ENCODE results near the gene CLNK. TPM values are rescaled to one million over a fixed set of nuclear protein-coding genes. Genes with fewer than 3 reads are reported as not detected.
A peak's percentile ranks its signal among the peaks of the same experiment; 100 is the strongest.

Gene CLNK
- total RNA-seq, 8 experiments from 2014 or later = 0.05 to 0.21 (median 0.08) TPM; not detected in 1

DNA sequence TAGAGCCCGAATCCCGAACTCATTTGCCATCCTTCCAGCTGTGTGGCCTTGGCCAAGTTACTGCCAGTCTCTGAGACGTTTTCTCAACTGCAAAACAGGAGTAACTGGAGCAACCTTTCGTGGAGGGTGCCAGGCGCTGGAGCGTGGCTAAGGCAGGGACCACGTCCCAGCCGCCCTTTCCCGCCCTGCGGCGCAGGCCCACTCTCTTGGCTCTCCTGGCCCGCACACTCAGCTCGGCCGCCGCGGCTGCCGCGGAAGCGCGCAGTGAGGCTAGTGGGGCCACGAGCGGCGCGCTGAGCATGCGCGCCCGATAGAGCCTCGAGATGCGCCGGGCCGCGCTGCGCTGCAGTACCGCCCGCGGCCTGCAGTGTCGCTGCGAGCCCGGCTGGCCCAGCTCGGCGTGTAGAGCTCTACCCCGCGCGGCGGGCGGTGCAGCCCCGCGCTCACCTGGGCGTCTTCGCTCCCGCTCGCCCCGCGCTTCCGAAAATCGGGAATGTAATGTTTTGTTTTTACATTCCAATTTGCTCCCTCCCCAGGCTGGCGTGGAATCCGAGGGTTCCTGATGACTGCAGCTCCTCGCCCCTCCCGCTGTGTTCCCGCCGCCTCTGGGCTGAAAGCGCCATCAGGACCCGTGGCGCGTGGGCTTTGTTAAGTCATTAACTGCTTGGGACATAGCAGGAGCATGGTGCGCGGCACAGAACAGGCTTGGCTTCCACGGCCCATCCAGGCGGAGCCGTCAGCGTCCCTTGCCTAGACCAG is 223.3 kb downstream of the CLNK start:
- Histone ChIP-seq H3K4me3 (peak overlapping the region in 4 of 5 donors; percentile 14 to 33 (median 26)), H3K27ac (no peak overlapping the region), H3K4me1 (replicated peaks in 1 of 2) (peaks cover 0 to 3% of the 10 kb centered on the region in 2 donors)
- in situ Hi-C loops (cut with MboI; ENCODE audit: low pct_unique_long_range_greater_than_20kb in 2 of 9, low sequenced_read_pairs in 9 of 9, unreplicated experiment in 9 of 9) = no loop called here
- peak; percentile 54 to 88 (median 69) for ATAC-seq (replicated peaks in 6 of 8)
- WGBS, 10 experiments = 15 to 75% (median 50%) methylated on average over 1 to 28 of the region's 72 CpGs; no CpG with 5 or more reads in 5 of the 10 experiments

DNA sequence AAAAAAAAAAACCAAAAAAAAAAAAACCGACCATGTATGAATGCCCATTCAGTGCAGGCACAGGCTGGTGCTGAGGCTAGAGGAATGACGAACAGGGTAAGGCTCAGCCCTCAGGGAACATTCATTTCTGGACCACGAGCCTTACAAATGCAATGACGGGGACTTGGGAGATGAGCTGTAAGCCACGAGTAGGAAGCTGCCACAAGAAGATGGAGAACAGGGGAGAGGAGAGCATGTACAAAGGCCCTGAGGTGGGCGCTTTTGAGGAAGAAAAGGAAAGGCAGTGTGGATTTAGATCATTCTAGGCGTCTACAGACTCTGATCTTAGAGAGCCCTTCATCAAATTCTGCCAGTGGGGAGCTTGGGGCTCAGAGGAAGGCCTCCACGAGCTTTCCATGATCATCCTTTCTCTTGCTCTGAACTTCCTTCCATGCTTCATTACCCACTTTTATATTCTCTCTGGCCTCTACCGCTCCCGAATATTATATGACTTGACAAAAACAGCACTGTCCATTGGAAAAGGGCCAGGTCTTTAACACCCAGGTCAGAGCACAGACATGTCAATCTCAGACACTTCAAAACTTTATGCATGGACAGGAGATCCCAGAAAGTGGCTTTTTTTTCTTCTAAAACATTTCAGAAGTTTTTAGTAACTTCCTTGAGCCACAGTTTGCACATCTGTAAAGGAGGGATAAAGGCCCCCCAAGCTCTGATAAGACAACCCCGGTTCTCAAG is 224.1 kb downstream of the CLNK start:
- Histone ChIP-seq H3K4me3 (no peak overlapping the region), H3K27ac (no peak overlapping the region), H3K4me1 (replicated peaks in 1 of 2) (peaks cover 3 to 4% of the 10 kb centered on the region in 2 donors)
- no peak for ATAC-seq (replicated peaks in 6 of 8)
- 53 to 93% (median 79%) methylated on average over 3 to 11 of the region's 11 CpGs for WGBS, 10 experiments
- in situ Hi-C loops (cut with MboI; ENCODE audit: low pct_unique_long_range_greater_than_20kb in 2 of 9, low sequenced_read_pairs in 9 of 9, unreplicated experiment in 9 of 9) = no loop called here

DNA sequence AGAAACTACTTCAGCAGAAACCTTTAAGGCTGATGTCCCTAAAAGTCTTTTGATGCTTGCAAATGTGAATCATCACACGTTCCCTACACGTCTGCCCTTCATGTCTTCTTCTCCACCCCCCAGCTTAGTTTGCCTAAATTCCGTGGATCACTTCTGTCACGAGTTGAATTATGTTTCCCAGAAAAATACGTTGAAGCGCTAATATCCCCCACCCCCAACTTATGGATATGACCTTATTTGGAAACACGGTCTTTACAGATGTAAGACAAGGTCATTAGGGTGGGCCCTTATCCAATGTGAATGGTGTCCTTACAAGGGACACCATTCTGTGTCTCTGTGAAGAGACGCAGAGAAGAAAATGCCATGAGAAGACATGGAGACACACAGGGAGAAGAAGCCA is 225.3 kb downstream of the CLNK start:
- Histone ChIP-seq H3K27ac (no peak overlapping the region), H3K4me3 (no peak overlapping the region), H3K4me1 (replicated peaks in 1 of 2) (peaks cover 10 to 12% of the 10 kb centered on the region in 2 donors)
- no peak for ATAC-seq (replicated peaks in 6 of 8)
- in situ Hi-C loops (cut with MboI; ENCODE audit: low pct_unique_long_range_greater_than_20kb in 2 of 9, low sequenced_read_pairs in 9 of 9, unreplicated experiment in 9 of 9) = no loop called here
- 78 to 100% (median 88%) methylated on average over 1 to 8 of the region's 8 CpGs; no CpG with 5 or more reads in 2 of the 10 experiments for WGBS, 10 experiments

DNA sequence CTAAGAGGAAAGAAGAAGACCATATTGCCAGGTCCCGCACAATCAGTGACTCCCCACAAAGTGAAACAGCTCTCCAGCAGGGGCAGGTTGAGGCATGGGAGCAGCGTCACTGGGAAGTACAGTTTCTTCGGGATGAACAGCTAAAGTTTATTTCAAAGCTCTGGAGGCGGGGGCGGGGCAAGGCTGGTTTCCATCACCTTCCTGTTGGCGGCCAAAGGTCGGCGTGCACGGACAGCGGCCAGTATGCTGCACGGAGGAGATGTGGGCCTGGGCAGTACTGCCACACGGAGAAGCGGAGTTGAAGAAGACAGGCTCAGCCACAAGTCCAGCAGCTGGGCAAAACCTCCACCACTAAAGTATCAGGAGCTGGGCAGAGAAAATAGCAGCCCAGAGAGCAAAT is 226.4 kb downstream of the CLNK start:
- no peak for ATAC-seq (replicated peaks in 6 of 8)
- in situ Hi-C loops (cut with MboI; ENCODE audit: low pct_unique_long_range_greater_than_20kb in 2 of 9, low sequenced_read_pairs in 9 of 9, unreplicated experiment in 9 of 9) = no loop called here
- 20 to 100% (median 86%) methylated on average over 1 to 7 of the region's 13 CpGs; no CpG with 5 or more reads in 4 of the 10 experiments for WGBS, 10 experiments
- peaks cover 10 to 12% of the 10 kb centered on the region in 2 donors for H3K4me1 ChIP-seq (replicated peaks in 1 of 2)
- no peak overlapping the region for H3K4me3 ChIP-seq
- H3K27ac ChIP-seq = no peak overlapping the region

DNA sequence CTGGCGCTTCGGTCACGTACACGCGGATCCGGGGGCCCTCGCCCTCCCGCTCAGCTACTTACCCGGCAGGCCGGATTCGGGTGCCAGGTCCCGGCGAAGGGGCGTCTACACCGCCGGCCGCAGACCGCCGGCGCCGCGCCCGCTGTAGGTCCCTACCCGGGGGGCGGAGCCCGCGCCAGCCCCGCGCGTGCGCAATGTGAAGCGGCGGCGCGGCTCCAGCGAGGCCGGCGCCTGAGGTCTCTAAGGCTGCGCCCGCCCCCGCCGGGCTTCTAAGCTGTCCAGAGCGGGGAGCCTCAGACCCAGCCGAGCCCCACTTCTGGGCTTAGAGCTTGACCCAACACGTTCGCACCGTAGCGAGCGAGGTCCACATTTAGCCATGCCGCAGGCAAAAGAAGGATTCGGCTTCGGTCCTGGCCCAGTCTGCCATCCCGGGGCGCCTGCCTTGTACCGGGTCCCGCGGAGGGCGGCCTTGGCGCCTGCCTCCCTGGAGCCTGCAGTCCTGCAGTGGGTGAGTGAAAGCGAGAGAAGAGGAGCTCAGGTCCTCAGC is 227.2 kb downstream of the CLNK start, which contains the start of gene ZNF518B:
Gene ZNF518B (minus strand): TSS at position 172 of the 547 bp plus-strand sequence. CDS start 11,098 bp downstream, outside the sequence.
- in situ Hi-C loops (cut with MboI; ENCODE audit: low pct_unique_long_range_greater_than_20kb in 2 of 9, low sequenced_read_pairs in 9 of 9, unreplicated experiment in 9 of 9) = no loop called here
- H3K4me3 ChIP-seq = peak within 1 kb of the TSS; percentile 66 to 87 (median 74)
- peak; percentile 63 to 84 (median 80) for ATAC-seq (replicated peaks in 6 of 8)
- 10 to 42% (median 33%) methylated on average over 4 to 15 of the region's 60 CpGs; no CpG with 5 or more reads in 7 of the 10 experiments for WGBS, 10 experiments
- peaks cover 10 to 12% of the 10 kb centered on the region in 2 donors for H3K4me1 ChIP-seq (replicated peaks in 1 of 2)
- H3K27ac ChIP-seq = peak within 1 kb of the TSS; percentile 66 to 82

DNA sequence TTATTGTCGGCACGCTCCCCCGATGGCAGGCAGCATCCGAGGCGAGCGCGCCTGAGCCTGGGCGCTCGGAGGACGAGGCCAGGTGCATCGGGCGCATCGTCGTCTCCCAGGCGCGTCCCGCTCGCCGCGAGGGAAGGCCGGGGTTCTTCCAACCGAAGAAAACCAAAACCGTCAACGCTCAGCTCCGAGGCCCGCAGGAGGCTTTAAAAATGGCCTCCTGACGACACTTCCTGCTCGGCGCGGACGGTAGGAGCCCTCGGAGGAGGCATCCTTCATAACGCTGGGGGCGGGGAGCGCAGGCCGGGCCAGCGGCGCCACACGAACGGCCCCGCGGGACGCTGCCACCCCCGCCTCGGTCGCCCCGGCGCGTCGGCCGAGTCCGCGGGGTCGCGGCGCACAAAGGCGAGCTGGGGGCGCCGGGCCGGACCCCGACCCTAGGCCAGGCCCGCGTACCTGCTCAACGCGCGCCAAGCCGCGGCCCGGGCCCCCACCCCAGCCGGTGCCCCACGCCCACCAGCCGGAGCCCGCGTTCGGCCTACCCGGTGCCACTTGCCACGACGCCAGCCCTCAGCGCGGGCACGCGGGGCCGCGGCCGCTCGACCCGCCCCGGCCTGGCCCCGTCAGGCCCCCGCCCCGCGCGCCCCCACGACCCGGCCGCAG is 227.8 kb downstream of the CLNK start:
- WGBS, 10 experiments = 2 to 10% (median 4%) methylated on average over 9 to 23 of the region's 96 CpGs; no CpG with 5 or more reads in 6 of the 10 experiments
- H3K27ac ChIP-seq = peak overlapping the region; percentile 66 to 82
- peaks cover 10 to 12% of the 10 kb centered on the region in 2 donors for H3K4me1 ChIP-seq (replicated peaks in 1 of 2)

DNA sequence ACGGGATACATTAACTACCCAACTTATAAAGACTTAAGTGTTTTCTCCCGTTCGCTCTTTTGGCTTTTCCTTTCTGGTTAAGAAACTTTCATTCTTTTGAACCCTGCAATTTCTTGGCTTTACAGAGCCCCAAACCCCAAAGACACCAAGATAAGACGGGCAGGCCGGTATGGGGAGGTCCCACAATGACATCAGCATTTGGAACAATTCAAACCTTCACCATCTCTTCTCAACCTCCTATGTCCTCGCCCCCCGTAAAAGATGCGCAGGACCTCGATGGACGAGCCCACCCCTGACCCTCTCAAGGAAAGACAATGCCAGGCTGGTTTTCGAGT is 228.3 kb downstream of the CLNK start:
- ATAC-seq (replicated peaks in 6 of 8) = peak in 5 of 8 experiments; percentile 2 to 9 (median 6)
- H3K4me1 ChIP-seq (replicated peaks in 1 of 2) = peaks cover 10 to 12% of the 10 kb centered on the region in 2 donors
- H3K27ac ChIP-seq = peak overlapping the region; percentile 66 to 82
- in situ Hi-C loops (cut with MboI; ENCODE audit: low pct_unique_long_range_greater_than_20kb in 2 of 9, low sequenced_read_pairs in 9 of 9, unreplicated experiment in 9 of 9) = no loop called here
- H3K4me3 ChIP-seq = peak overlapping the region; percentile 66 to 87 (median 74)
- 0 to 100% (median 40%) methylated on average over 1 to 11 of the region's 11 CpGs for WGBS, 10 experiments

More for the DNA sequence above, 227.8 kb downstream of the CLNK start:
- in situ Hi-C loops (cut with MboI; ENCODE audit: low pct_unique_long_range_greater_than_20kb in 2 of 9, low sequenced_read_pairs in 9 of 9, unreplicated experiment in 9 of 9) = no loop called here
- H3K4me3 ChIP-seq = peak overlapping the region; percentile 66 to 87 (median 74)
- peak; percentile 57 to 73 (median 63) for ATAC-seq (replicated peaks in 6 of 8)

DNA sequence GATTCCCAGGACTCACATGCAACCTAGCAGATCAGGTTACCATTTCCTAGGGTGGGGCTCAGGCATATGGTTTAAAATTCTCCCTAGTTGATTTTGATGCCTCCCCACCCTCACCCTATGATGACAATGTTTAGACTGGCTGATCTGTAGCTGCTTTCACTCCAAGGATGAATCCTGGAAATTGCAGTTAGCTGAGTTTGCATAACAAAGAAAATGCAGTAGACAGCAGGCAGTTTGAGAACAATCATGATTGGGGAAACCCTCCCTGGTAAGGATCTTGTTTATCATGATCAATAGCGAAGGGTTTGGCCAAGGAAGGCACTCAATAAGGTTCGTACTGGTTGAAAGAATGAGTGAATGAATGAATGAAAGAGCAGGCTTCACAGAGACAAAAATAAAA is 229.4 kb downstream of the CLNK start:
- ATAC-seq (replicated peaks in 6 of 8) = peak in 1 of 8 experiments; percentile 5
- H3K4me3 ChIP-seq = peak overlapping the region in 2 of 5 donors; percentile 66 to 87
- H3K4me1 ChIP-seq (replicated peaks in 1 of 2) = peaks cover 10 to 12% of the 10 kb centered on the region in 2 donors
- 17 to 100% (median 77%) methylated on average over 1 to 2 of the region's 2 CpGs; no CpG with 5 or more reads in 2 of the 10 experiments for WGBS, 10 experiments
- H3K27ac ChIP-seq = no peak overlapping the region
- in situ Hi-C loops (cut with MboI; ENCODE audit: low pct_unique_long_range_greater_than_20kb in 2 of 9, low sequenced_read_pairs in 9 of 9, unreplicated experiment in 9 of 9) = no loop called here

DNA sequence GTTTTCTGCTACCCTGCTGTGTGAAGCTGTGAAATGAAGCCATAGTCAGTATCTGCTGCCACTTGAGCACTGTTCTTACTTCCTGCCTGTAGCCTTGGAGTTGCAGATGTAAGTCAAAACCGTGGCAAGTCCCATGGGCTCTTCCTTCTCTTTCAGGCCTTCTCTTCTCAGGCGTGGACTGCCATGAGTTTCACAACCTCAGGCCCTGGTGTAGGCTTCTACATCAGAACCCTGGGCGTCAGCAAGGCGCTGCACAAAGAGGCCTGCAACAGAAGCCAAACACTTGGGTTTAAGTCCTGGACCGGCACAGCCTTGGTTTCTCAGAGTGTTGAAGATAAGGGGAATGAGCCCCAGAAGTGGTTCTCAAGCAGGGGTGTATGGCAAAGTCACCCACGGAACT is 229.8 kb downstream of the CLNK start:
- in situ Hi-C loops (cut with MboI; ENCODE audit: low pct_unique_long_range_greater_than_20kb in 2 of 9, low sequenced_read_pairs in 9 of 9, unreplicated experiment in 9 of 9) = no loop called here
- no peak for ATAC-seq (replicated peaks in 6 of 8)
- no peak overlapping the region for H3K27ac ChIP-seq
- WGBS, 10 experiments = 49 to 100% (median 89%) methylated on average over 1 to 6 of the region's 6 CpGs; no CpG with 5 or more reads in 2 of the 10 experiments
- no peak overlapping the region for H3K4me3 ChIP-seq
- H3K4me1 ChIP-seq (replicated peaks in 1 of 2) = peaks cover 10 to 12% of the 10 kb centered on the region in 2 donors

DNA sequence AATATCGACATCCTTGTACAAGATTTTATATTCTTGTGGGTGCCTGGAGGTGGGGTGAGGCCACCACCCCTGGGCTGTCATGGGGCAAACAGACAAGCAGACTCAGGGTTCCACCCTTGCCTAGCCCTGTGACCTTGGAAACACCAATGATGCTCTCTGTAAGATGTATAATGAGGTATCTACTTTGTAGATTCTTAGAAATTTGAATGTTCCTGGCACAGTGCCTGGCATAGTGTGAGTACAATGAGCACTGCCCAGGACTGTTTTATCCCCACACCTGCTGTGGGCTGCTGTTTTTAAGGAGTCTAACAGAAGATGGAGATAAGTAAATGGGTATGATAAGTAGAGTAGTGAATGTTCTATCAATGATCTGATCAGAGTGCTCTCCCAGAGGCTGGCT is 230.4 kb downstream of the CLNK start:
- ATAC-seq (replicated peaks in 6 of 8) = no peak
- in situ Hi-C loops (cut with MboI; ENCODE audit: low pct_unique_long_range_greater_than_20kb in 2 of 9, low sequenced_read_pairs in 9 of 9, unreplicated experiment in 9 of 9) = no loop called here
- Histone ChIP-seq H3K27ac (no peak overlapping the region), H3K4me1 (replicated peaks in 1 of 2) (peaks cover 10 to 12% of the 10 kb centered on the region in 2 donors), H3K4me3 (no peak overlapping the region)
- WGBS, 10 experiments = 100% methylated on average over 1 of the region's 1 CpG; no CpG with 5 or more reads in 9 of the 10 experiments

DNA sequence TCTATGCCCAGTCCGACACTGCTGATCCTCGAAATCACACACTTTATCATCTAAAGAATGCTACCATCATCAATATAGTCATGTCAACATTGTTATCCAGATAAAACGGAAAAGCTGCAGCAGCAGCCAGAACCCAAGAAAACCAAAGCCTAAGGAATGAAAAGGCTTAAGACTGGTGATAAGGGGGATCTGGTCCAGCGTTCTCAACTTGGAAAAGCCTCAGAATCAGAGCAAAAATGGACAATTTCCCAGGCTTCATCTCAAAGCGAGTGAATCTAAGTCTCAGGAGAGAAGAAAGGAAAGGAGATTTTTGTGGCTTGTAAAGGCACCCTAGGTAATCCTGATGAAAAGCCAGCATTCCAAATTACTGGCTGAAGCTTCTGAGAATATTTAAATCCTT is 235.6 kb downstream of the CLNK start:
- in situ Hi-C loops (cut with MboI; ENCODE audit: low pct_unique_long_range_greater_than_20kb in 2 of 9, low sequenced_read_pairs in 9 of 9, unreplicated experiment in 9 of 9) = no loop called here
- Histone ChIP-seq H3K27ac (no peak overlapping the region), H3K4me3 (no peak overlapping the region), H3K4me1 (replicated peaks in 1 of 2) (no peaks in the 10 kb centered on the region)
- ATAC-seq (replicated peaks in 6 of 8) = no peak
- 64 to 100% (median 95%) methylated on average over 2 to 5 of the region's 5 CpGs for WGBS, 10 experiments

DNA sequence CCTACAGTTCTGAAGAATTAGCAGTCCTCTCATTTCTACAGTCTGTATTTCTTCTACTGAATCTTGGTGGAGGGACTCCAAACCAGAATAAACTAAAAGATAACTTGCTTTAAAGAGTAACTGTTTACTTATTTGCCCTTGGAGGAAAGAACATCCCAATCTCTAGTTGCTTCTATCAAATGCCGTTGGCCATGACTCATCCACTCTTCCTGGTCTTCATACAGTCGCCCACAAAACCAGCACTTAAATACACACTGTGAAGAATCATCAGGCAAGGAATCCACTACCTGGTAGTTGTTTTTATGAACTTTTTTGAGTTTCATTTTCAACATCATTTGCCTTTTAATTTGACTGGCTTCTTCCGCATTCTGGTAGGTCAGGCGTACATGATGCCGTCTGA is 241.6 kb downstream of the CLNK start:
- H3K4me1 ChIP-seq (replicated peaks in 1 of 2) = peaks cover 0 to 6% of the 10 kb centered on the region in 2 donors
- H3K27ac ChIP-seq = no peak overlapping the region
- in situ Hi-C loops (cut with MboI; ENCODE audit: low pct_unique_long_range_greater_than_20kb in 2 of 9, low sequenced_read_pairs in 9 of 9, unreplicated experiment in 9 of 9) = no loop called here
- WGBS, 10 experiments = 35 to 100% (median 96%) methylated on average over 1 to 5 of the region's 5 CpGs
- ATAC-seq (replicated peaks in 6 of 8) = no peak
- H3K4me3 ChIP-seq = no peak overlapping the region
